CD1c-positive myeloid dendritic cell (primary cell): ENCODE measurements around the gene HLA-E.
"Not testable (repeated sequence)": the region's sequence is repeated elsewhere in the genome, so short reads cannot be mapped to it uniquely, and the experiment has no call there.

Source experiments
- DNase-seq: peaks from one replicate; pipeline ENCODE4 v3.0.0-alpha.2; 2016; ENCODE audit errors: extremely low spot score

Gene HLA-E

DNA sequence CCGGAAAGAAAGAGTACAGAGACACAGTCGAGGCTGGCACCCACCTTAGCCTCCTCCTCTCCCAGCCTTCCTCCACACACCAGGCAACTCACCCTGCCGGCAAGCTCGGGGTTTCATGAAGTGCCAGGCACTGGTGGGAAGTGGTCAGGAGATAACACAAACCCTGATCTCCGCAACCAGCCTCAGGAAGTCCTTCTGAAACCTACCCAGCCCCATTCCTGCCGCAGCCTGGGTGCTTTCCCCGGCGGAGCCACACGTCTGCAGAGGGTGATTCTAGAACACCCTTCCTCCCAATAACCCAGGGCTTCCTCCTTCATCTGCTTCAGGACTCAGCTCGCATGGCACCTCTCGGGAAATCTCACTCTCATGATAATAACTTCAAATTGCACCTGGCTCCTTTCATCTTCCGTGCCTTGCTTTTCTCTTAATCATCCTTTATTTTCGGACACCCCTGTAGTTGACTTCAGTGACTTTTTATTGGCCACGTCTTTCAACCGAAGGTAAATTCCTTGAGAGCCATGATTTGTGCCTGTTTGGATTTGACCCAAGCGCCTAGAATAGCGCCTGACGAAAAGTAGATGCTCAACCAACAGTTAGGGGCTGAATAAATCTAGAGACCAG is 8.7 kb upstream of the HLA-E start:
- DNase-seq = peak; percentile 63

DNA sequence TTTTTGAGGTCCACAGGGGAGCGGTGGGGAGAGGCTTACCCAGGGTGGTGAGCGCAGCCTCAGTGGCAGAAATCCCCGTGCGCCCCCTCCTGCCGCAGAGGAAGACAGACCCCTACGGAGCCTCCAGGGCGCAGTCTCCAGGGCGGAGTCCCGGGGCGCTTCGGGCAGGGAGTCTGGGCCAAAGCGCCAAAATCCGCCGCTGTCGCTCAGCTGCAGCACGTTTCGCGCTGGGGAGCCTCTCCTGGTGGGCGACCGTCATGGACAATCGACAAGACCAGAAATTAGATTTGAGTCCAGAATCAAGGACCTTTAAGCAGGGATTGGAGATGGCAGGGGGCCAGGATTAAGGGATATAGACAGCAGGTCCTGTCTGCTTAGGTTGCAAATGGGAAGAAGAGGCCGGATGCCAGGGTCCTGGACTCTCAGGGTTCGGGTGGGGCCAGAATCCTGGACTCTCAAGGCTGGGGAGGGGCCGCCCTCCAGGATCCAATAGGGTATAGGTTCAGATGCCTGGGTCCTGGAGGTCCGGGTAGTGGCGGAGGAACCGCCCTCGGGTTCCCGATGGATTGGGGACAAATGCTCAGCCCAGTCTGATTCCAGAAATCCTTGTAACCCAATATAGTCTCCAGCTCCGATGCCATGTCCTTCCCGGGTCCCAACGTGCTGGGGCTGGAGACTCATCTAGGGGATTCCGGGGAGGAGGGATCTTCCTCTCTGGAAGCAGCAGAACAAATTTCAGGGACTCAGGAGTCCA is 7.9 kb upstream of the HLA-E start:
- no peak for DNase-seq

DNA sequence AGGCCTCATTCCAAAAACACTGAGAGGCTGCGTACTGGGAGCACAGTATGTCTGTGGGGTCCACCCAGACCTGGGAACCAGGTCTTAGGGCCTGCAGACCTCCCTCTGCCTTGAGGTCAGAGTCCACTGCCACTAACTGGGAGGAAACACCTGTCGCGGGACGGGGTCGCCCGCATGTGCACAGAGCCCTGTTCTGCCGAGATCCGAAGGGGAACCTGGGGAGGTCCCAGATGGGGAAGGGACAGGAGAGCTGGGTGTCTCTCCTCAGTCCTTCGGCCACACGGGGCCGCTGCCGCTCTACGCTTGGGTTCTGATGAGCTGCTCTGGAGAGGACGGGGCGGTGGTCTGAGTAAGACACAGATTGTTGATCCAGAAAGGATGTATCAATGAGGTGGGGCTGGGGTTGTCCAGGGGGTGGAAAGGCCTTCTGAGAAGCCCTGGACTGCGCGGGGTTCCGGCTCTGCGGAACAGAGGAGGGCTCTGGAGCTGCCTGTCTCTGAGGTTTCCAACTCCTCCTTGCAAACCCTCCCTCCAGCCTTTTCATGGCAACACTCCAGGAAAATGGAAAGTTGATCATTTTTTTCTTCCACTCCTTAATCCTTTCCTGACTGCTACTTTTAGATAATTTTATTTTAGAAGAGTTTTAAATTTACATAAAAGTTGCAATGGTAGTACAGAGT is 7.2 kb upstream of the HLA-E start:
- DNase-seq = peak; percentile 88

DNA sequence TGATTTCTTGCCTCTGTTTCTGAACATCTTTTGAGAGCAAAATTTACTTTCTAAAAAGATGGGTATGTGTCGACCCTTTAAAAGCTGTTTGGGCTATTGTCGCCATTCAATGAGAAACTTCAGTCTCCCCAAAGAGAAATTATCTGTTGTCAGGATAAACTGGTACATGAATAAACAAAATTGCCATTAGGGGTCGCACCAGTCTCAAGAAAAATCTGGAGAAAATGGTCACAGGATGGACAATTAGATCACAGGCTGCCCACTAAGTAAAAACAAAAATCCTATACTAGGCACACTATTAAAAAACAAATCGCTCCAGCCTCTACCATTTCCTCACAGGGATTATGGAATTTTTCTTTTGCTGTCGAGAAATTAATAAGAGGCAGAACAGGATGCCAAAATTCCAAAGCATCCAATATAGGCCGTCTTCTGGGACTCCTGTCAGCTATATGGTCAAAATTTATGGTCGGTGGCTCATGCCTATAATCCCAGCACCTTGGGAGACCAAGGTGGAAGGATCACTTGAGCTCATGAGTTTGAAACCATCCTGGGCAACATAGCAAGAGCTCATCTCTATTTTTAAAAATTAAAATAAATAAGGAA is 5.5 kb upstream of the HLA-E start:
- peak; percentile 82 for DNase-seq

DNA sequence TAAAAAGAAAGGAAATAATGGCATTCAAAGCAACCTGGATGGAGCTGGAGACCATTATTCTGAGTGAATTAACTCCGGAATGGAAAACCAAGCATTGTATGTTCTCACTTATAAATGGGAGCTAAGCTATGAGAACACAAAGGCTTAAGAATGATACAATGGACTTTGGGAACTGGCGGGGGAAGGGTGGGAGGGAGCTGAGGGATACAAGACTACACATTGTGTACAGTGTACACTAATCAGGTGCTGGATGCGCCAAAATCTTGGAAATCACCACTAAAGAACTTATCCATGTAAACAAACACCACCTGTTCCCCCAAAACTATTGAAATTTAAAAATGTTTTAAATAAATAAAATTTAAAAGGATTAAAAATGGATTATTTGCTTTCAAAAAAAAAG is 4.1 kb upstream of the HLA-E start:
- no peak for DNase-seq

DNA sequence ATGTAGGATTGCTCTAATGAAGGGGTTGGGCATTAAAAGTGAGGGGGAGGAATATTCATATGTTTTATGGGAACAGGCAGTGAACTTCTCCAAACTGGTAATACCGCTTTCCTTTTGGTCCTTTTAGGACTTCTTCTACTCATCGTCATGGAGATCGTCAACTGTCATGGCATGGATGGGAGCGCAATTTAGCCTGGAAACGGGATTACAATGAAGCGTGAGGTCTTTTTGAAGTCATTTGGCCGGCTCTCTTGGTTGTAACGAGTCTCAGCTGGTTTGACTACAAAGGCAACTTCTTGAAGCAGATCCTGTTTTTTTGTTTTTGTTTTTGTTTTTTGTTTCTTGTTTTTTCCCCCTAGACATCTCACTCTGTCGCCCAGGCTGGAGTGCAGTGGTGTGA is 1.4 kb upstream of the HLA-E start:
- peak; percentile 24 for DNase-seq

DNA sequence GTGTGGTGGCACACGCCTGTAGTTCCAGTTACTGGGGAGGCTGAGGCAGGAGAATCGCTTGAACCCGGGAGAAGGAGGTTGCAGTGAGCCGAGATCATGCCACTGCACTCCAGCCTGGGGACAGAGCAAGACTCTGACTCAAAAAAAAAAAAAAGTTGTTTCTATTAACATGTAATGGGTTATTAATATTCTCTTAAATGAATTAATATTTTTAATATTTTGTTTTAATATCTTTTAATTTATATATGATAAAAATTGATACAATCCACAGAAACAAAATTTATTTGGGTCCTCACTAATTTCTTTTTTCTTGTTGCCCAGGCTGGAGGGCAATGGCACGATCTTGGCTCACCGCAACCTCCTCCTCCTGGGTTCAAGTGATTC is 620 bp upstream of the HLA-E start:
- not testable (repeated sequence) for DNase-seq

DNA sequence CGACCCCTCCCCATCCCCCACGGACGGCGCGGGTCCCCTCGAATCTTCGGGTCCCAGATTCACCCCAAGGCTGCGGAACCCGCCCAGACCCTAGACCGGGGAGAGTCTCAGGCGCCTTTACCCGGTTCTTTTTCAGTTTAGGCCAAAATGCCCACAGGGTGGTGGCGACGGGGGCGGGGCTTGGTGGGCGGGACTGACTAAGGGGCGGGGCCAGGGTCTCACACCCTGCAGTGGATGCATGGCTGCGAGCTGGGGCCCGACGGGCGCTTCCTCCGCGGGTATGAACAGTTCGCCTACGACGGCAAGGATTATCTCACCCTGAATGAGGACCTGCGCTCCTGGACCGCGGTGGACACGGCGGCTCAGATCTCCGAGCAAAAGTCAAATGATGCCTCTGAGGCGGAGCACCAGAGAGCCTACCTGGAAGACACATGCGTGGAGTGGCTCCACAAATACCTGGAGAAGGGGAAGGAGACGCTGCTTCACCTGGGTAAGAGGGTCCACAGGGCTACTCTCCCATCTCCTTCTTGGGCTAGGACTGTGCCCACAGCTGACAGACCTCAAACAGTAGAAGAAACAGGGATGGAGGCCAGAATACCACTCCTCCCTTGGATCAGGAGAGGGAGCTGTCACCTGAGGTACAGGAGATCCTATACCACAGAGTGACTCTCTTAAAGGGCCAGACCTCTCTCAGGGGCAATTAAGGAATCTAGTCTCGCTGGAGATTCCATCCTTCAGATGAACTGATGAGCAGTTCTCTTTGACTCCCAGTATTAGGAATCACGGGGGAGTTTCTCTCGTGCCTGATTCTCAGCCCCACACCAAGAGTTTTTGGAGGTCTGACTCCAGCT is 942 bp downstream of the HLA-E start:
- DNase-seq = peak; percentile 82

DNA sequence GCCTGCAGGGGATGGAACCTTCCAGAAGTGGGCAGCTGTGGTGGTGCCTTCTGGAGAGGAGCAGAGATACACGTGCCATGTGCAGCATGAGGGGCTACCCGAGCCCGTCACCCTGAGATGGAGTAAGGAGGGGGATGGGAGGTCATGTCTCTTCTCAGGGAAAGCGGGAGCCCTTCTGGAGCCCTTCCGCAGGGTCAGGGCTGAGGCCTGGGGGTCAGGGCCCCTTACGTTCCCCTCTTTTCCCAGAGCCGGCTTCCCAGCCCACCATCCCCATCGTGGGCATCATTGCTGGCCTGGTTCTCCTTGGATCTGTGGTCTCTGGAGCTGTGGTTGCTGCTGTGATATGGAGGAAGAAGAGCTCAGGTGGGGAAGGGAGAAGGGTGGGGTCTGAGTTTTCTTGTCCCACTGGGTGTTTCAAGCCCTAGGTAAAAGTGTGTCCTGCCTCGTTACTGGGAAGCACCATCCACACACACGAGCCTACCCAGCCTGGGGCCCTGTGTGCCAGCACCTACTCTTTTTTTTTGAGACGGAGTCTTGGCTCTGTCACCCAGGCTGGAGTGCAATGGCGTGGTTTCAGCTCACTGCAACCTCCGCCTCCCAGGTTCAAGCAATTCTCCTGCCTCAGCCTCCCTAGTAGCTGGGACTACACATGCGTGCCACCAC is 2.1 kb downstream of the HLA-E start:
- DNase-seq = not testable (repeated sequence)

DNA sequence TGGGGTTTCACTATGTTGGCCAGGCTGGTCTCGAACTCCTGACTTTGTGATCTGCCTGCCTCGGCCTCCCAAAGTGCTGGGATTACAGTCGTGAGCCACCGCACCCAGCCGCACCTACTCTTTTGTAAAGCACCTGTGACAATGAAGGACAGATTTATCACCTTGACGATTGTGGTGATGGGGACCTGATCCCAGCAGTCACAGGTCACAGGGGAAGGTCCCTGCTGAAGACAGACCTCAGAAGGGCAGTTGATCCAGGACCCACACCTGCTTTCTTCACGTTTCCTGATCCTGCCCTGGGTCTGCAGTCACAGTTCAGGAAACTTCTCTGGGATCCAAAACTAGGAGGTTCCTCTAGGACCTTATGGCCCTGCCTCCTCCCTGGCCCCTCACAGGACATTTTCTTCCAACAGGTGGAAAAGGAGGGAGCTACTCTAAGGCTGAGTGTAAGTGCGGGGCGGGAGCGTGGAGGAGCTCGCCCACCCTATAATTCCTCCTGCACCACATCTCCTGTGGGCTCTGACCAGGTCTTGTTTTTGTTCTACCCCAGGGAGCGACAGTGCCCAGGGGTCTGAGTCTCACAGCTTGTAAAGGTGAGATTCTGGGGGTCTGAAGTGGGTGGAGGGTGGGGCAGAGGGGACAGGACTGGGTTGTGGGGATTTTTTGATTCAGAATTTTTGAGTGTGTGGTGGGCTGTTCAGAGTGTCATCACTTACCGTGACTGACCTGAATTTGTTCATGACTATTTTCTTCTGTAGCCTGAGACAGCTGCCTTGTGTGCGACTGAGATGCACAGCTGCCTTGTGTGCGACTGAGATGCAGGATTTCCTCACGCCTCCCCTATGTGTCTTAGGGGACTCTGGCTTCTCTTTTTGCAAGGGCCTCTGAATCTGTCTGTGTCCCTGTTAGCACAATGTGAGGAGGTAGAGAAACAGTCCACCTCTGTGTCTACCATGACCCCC is 3.0 kb downstream of the HLA-E start:
- DNase-seq = no peak

DNA sequence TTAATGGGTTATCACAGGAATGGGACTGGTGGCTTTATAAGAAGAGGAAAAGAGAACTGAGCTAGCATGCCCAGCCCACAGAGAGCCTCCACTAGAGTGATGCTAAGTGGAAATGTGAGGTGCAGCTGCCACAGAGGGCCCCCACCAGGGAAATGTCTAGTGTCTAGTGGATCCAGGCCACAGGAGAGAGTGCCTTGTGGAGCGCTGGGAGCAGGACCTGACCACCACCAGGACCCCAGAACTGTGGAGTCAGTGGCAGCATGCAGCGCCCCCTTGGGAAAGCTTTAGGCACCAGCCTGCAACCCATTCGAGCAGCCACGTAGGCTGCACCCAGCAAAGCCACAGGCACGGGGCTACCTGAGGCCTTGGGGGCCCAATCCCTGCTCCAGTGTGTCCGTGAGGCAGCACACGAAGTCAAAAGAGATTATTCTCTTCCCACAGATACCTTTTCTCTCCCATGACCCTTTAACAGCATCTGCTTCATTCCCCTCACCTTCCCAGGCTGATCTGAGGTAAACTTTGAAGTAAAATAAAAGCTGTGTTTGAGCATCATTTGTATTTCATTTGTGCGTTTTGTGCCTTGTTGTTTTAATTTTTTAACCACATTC is 4.4 kb downstream of the HLA-E start:
- no peak for DNase-seq

DNA sequence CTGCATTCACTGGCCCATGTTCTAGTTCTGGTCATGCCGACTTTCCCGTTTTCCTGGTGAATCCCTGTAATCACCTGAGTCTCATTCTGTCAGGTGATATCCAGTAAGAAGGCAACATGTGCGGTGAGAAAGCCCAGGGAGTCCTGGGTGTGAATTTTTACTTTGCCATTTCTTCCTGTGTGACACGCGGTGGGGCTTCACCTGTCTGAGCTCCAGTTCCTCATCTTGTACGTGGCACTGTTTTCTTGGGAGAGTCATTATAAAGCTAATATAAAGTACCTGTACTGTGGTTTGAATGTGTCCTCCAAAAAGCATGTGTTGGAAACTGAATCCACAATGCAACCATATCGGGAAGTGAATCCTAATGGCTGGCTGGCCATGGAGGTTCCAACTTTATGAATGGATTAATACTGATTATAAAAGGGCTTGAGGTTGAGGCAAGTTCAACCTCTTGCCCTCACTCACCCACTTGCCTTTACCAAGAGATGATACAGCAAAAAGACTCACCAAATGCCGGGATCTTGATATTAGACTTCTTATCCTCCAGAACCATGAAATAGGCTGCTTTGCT is 5.1 kb downstream of the HLA-E start:
- no peak for DNase-seq

DNA sequence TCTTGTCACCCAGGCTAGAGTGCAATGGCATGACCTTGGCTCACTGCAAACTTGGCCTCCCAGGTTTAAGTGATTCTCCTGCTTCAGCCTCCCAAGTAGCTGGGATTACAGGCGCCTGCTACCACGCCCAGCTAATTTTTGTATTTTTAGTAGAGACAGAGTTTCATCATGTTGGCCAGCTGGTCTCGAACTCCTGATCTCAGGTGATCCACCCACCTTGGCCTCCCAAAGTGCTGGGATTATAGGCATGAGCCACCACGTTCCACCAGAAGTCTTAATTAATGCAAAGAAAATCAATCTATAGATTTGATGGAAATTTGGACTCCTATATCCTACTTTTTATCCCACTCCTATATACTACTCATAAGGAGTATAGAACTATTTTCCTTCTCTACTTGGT is 5.8 kb downstream of the HLA-E start:
- DNase-seq = not testable (repeated sequence)

DNA sequence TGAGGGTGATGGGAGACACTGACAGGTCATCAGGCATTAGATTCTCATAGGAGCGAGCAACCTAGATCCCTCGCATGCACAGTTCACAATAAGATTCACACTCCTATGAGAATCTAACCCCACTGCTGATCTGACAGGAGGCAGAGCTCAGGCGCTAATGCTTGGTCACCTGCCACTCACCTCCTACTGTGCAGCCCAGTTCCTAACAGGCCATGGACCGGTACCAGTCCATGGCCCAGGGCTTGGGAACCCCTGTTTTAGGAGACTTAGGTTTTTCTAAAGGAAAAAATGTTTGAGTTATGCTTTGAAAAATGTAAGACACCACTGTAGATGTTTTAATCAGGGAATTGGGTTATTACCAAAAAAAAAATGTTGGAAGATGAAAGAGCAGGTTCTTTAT is 6.7 kb downstream of the HLA-E start:
- no peak for DNase-seq

DNA sequence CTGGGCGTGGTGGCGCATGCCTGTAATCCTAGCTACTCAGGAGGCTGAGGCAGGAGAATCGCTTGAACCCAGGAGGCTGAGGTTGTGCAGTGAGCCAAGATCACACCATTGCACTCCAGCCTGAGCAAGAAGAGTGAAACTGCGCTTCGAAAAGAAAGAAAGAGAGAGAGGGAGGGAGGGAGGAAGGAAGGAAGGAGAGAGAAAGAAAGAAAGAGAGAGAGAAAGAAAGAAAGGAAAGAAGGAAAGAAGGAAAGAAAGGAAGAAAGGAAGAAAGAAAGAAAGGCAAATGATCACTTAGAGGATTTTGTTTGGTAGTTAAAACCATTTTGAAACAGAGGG is 7.9 kb downstream of the HLA-E start:
- DNase-seq = not testable (repeated sequence)

DNA sequence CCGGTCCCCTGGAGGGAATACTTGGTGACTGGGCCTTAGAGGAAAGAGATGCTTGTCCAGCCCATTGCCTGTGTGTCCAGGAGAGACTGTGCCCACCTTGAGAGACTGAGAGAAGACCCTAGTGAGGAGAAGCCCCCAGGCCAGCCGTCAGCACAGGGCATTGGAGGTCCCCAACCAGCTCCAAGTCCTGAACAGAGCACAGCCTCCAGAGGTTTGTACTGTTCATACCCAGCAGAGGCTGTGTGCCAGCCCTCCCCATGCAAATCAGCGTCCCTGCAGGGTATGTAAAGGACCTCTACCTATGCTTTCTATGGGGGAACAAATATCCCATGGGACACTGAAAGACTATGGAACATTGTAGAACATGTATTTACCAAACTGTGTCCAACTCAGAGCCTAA is 8.4 kb downstream of the HLA-E start:
- no peak for DNase-seq

DNA sequence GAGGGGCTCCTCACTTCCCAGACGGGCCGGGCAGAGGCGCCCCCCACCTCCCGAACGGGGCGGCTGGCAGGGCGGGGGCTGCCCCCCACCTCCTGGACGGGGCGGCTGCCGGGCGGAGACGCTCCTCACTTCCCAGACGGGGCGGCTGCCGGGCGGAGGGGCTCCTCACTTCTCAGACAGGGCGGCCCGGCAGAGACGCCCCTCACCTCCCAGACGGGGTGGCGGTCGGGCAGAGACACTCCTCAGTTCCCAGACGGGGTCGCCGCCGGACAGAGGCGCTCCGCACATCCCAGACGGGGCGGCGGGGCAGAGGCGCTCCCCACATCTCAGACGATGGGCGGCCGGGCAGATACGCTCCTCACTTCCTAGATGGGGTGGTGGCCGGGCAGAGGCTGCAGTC is 9.4 kb downstream of the HLA-E start:
- not testable (repeated sequence) for DNase-seq

DNA sequence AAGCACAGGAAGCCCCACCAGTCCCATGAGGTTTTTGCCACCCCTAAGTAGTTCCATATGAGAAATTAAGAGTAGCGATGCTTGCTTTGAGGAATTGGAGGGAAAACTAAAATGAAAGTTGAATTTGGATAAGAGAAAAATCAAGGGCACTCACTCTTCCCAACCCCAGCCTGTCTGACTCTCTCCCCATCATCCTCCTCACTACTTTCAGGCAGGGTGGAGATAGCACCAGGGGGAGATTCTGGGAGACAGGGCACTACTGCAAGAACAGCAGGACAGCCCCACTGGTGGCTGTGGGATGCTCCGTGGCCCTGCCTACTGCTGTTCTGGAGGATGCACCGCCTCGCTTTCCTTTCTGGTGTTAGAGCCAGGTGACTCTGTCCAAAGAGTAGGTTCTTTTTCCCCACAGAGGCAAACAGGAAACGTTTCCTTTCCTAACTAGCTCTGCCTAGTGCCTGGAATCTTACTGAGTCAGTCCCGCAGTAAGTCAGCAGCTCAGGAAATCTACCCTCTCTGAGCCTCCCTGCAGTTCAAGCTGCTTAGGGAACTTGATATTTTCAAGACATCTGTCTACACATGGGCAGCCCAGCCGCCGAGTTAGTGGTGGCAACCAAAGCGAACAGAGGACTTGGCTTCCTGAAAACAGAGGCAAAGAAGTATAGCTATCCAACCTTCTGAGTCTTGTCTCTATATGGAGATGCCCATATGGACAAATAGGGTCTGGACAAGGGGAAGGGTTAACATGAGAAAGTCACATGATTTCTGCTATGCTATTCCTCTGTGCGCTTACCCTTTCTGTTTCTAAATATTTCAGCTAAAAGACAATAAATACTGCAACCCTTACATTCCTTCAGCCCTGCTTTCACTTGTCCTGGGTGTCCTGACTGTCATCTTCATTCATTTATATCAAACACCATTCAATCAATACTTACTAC is 11.4 kb downstream of the HLA-E start:
- DNase-seq = no peak
